DND-41 (cell line): ENCODE data around the gene WBP11.

Experiments used
- CTCF ChIP-seq: IDR thresholded peaks from 2 replicates; pipeline ENCODE4 v1.5.1; 2012; ENCODE audit warnings: borderline replicate concordance, low read length, moderate library complexity, mild to moderate bottlenecking; ENCODE audit not compliant: poor library complexity, severe bottlenecking; ENCODE audit errors: extremely low read depth
- EZH2 ChIP-seq: IDR thresholded peaks from 3 replicates; pipeline ENCODE4 v1.6.1; 2012; ENCODE audit warnings: borderline replicate concordance, low read depth, mild to moderate bottlenecking, moderate library complexity, low read length, inconsistent platforms; ENCODE audit not compliant: severe bottlenecking

GRCh38 chr12:14769969-14770495 is 33.2 kb downstream of the WBP11 start:
- TF ChIP-seq CTCF (peak; percentile 79), EZH2 (no peak)
